ENCODE data around the gene BAZ2A.

The BAZ2A gene

DNA sequence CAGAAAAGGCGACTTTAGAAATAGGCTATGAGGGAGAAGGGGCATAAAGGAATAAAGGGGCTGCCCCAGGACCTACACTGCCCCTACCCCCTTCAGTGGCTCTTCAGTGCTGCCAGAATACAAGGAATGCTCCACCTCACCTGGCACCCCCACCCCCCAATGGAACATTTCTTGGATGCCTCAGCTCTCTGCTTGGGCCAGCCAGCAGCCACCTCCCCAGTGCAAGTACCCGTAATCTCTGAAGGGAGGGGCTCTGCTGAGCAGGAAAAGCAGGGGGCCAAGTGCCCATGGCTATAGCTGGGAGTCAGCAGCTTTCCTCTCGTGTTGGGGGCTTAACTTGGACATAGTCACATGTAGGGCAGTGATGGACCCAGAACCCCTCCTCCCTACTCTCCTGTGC, 33.3 kb downstream of the BAZ2A start:
- WGBS, 2 donors (ENCODE audit: extremely low coverage in 2 of 2, insufficient read length in 2 of 2, insufficient replicate concordance in 1 of 2) = no CpG with 5 or more reads among the region's 3 CpGs
- H3K4me3 ChIP-seq (ENCODE audit: low read length in 2 of 2) = no peak overlapping the region
- H2BK120ac ChIP-seq (ENCODE audit: low read depth, low read length) = no peak overlapping the region
- no peak overlapping the region for H3K14ac ChIP-seq (ENCODE audit: low read length)
- no peak overlapping the region for H3K4ac ChIP-seq (ENCODE audit: low read length)
- peaks cover 48 to 72% of the 10 kb centered on the region in 2 donors for H3K36me3 ChIP-seq (replicated peaks in 1 of 2; ENCODE audit: control insufficient read depth in 2 of 2, insufficient read depth in 2 of 2, low read length in 2 of 2)
- no peak overlapping the region for H2BK5ac ChIP-seq (ENCODE audit: low read length)
- H3K27ac ChIP-seq (replicated peaks; ENCODE audit: low read length) = no peak overlapping the region
- H3K4me2 ChIP-seq (ENCODE audit: insufficient read depth, low read length, poor library complexity, severe bottlenecking) = no peak overlapping the region
- H2AFZ ChIP-seq (ENCODE audit: low read length) = no peak overlapping the region
- H3K9ac ChIP-seq (ENCODE audit: low read depth, low read length, poor library complexity) = no peak overlapping the region
- no peak overlapping the region for H2AK5ac ChIP-seq (ENCODE audit: low read depth, low read length)
- H3K27me3 ChIP-seq (ENCODE audit: control insufficient read depth in 3 of 3, insufficient read depth in 3 of 3, low read depth in 1 of 3, low read length in 3 of 3) = no peaks in the 10 kb centered on the region
- H4K8ac ChIP-seq (ENCODE audit: low read depth, low read length) = no peak overlapping the region
- H3K9me3 ChIP-seq (replicated peaks in 1 of 2; ENCODE audit: control insufficient read depth in 2 of 2, insufficient read depth in 1 of 2, low read depth in 1 of 2, low read length in 2 of 2) = no peaks in the 10 kb centered on the region
- no peak overlapping the region for H4K91ac ChIP-seq (ENCODE audit: low read depth, low read length, poor library complexity)
- H3K23ac ChIP-seq (ENCODE audit: low read depth, low read length, poor library complexity) = peak overlapping the region; percentile 18
- peaks cover 0 to 2% of the 10 kb centered on the region in 2 donors for H3K4me1 ChIP-seq (ENCODE audit: control insufficient read depth in 2 of 2, insufficient read depth in 1 of 2, low read depth in 1 of 2, low read length in 2 of 2)
- no peak overlapping the region for H2BK12ac ChIP-seq (ENCODE audit: low read length)
- DNase-seq (ENCODE audit: low spot score) = no peak
- peaks cover 2% of the 10 kb centered on the region for H3K79me1 ChIP-seq (ENCODE audit: low read depth, low read length)
- H2BK15ac ChIP-seq (ENCODE audit: low read length) = no peak overlapping the region
- H3K18ac ChIP-seq (ENCODE audit: low read length) = no peak overlapping the region

GRCh38 chr12:56593909-56594621, 36.1 kb downstream of the BAZ2A start:
- no peak overlapping the region for H3K9ac ChIP-seq (ENCODE audit: low read depth, low read length, poor library complexity)
- H2BK120ac ChIP-seq (ENCODE audit: low read depth, low read length) = no peak overlapping the region
- H2BK5ac ChIP-seq (ENCODE audit: low read length) = no peak overlapping the region
- no peak overlapping the region for H2BK15ac ChIP-seq (ENCODE audit: low read length)
- H3K4me1 ChIP-seq (ENCODE audit: control insufficient read depth in 2 of 2, insufficient read depth in 1 of 2, low read depth in 1 of 2, low read length in 2 of 2) = peaks cover 2 to 7% of the 10 kb centered on the region in 2 donors
- H3K27me3 ChIP-seq (ENCODE audit: control insufficient read depth in 3 of 3, insufficient read depth in 3 of 3, low read depth in 1 of 3, low read length in 3 of 3) = no peaks in the 10 kb centered on the region
- no peak overlapping the region for H3K14ac ChIP-seq (ENCODE audit: low read length)
- peak; percentile 55 for DNase-seq (ENCODE audit: low spot score)
- no CpG with 5 or more reads among the region's 8 CpGs for WGBS, 2 donors (ENCODE audit: extremely low coverage in 2 of 2, insufficient read length in 2 of 2, insufficient replicate concordance in 1 of 2)
- H2AFZ ChIP-seq (ENCODE audit: low read length) = no peak overlapping the region
- no peak overlapping the region for H2AK5ac ChIP-seq (ENCODE audit: low read depth, low read length)
- H3K23ac ChIP-seq (ENCODE audit: low read depth, low read length, poor library complexity) = no peak overlapping the region
- H2BK12ac ChIP-seq (ENCODE audit: low read length) = no peak overlapping the region
- no peak overlapping the region for H3K18ac ChIP-seq (ENCODE audit: low read length)
- H3K4me3 ChIP-seq (ENCODE audit: low read length in 2 of 2) = no peak overlapping the region
- no peak overlapping the region for H4K91ac ChIP-seq (ENCODE audit: low read depth, low read length, poor library complexity)
- H3K27ac ChIP-seq (replicated peaks; ENCODE audit: low read length) = no peak overlapping the region
- no peak overlapping the region for H4K8ac ChIP-seq (ENCODE audit: low read depth, low read length)
- no peaks in the 10 kb centered on the region for H3K9me3 ChIP-seq (replicated peaks in 1 of 2; ENCODE audit: control insufficient read depth in 2 of 2, insufficient read depth in 1 of 2, low read depth in 1 of 2, low read length in 2 of 2)
- H3K36me3 ChIP-seq (replicated peaks in 1 of 2; ENCODE audit: control insufficient read depth in 2 of 2, insufficient read depth in 2 of 2, low read length in 2 of 2) = peaks cover 22 to 60% of the 10 kb centered on the region in 2 donors
- H3K4me2 ChIP-seq (ENCODE audit: insufficient read depth, low read length, poor library complexity, severe bottlenecking) = no peak overlapping the region
- H3K4ac ChIP-seq (ENCODE audit: low read length) = no peak overlapping the region
- H3K79me1 ChIP-seq (ENCODE audit: low read depth, low read length) = no peaks in the 10 kb centered on the region

- Histone ChIP-seq H3K79me1 (ENCODE audit: low read depth, low read length) (no peaks in the 10 kb centered on the region), H4K8ac (ENCODE audit: low read depth, low read length) (no peak overlapping the region), H4K91ac (ENCODE audit: low read depth, low read length, poor library complexity) (no peak overlapping the region), H3K27ac (replicated peaks; ENCODE audit: low read length) (peak overlapping the region; percentile 30), H2AFZ (ENCODE audit: low read length) (no peak overlapping the region), H2BK120ac (ENCODE audit: low read depth, low read length) (no peak overlapping the region), H2AK5ac (ENCODE audit: low read depth, low read length) (no peak overlapping the region), H3K4me2 (ENCODE audit: insufficient read depth, low read length, poor library complexity, severe bottlenecking) (no peak overlapping the region), H2BK5ac (ENCODE audit: low read length) (no peak overlapping the region), H2BK12ac (ENCODE audit: low read length) (no peak overlapping the region), H3K18ac (ENCODE audit: low read length) (no peak overlapping the region), H3K23ac (ENCODE audit: low read depth, low read length, poor library complexity) (no peak overlapping the region), H3K14ac (ENCODE audit: low read length) (no peak overlapping the region), H3K9me3 (replicated peaks in 1 of 2; ENCODE audit: control insufficient read depth in 2 of 2, insufficient read depth in 1 of 2, low read depth in 1 of 2, low read length in 2 of 2) (no peaks in the 10 kb centered on the region), H3K4ac (ENCODE audit: low read length) (no peak overlapping the region), H3K4me1 (ENCODE audit: control insufficient read depth in 2 of 2, insufficient read depth in 1 of 2, low read depth in 1 of 2, low read length in 2 of 2) (peaks cover 2 to 7% of the 10 kb centered on the region in 2 donors), H3K9ac (ENCODE audit: low read depth, low read length, poor library complexity) (no peak overlapping the region), H3K27me3 (ENCODE audit: control insufficient read depth in 3 of 3, insufficient read depth in 3 of 3, low read depth in 1 of 3, low read length in 3 of 3) (no peaks in the 10 kb centered on the region), H3K36me3 (replicated peaks in 1 of 2; ENCODE audit: control insufficient read depth in 2 of 2, insufficient read depth in 2 of 2, low read length in 2 of 2) (peaks cover 15 to 59% of the 10 kb centered on the region in 2 donors), H2BK15ac (ENCODE audit: low read length) (no peak overlapping the region), H3K4me3 (ENCODE audit: low read length in 2 of 2) (no peak overlapping the region)
- no peak for DNase-seq (ENCODE audit: low spot score)
Measured at GRCh38 chr12:56591961-56592360, 38.2 kb downstream of the BAZ2A start.

GRCh38 chr12:56591126-56591525, 39.0 kb downstream of the BAZ2A start:
- no peak overlapping the region for H3K9ac ChIP-seq (ENCODE audit: low read depth, low read length, poor library complexity)
- no peak overlapping the region for H2AK5ac ChIP-seq (ENCODE audit: low read depth, low read length)
- no CpG with 5 or more reads among the region's 5 CpGs for WGBS, 2 donors (ENCODE audit: extremely low coverage in 2 of 2, insufficient read length in 2 of 2, insufficient replicate concordance in 1 of 2)
- no peak overlapping the region for H2BK120ac ChIP-seq (ENCODE audit: low read depth, low read length)
- no peaks in the 10 kb centered on the region for H3K79me1 ChIP-seq (ENCODE audit: low read depth, low read length)
- no peak overlapping the region for H3K4me2 ChIP-seq (ENCODE audit: insufficient read depth, low read length, poor library complexity, severe bottlenecking)
- H3K14ac ChIP-seq (ENCODE audit: low read length) = no peak overlapping the region
- no peaks in the 10 kb centered on the region for H3K27me3 ChIP-seq (ENCODE audit: control insufficient read depth in 3 of 3, insufficient read depth in 3 of 3, low read depth in 1 of 3, low read length in 3 of 3)
- H3K4me1 ChIP-seq (ENCODE audit: control insufficient read depth in 2 of 2, insufficient read depth in 1 of 2, low read depth in 1 of 2, low read length in 2 of 2) = peaks cover 2 to 7% of the 10 kb centered on the region in 2 donors
- H2BK15ac ChIP-seq (ENCODE audit: low read length) = no peak overlapping the region
- H3K4ac ChIP-seq (ENCODE audit: low read length) = no peak overlapping the region
- H2BK5ac ChIP-seq (ENCODE audit: low read length) = no peak overlapping the region
- H2AFZ ChIP-seq (ENCODE audit: low read length) = no peak overlapping the region
- H3K4me3 ChIP-seq (ENCODE audit: low read length in 2 of 2) = no peak overlapping the region
- H3K36me3 ChIP-seq (replicated peaks in 1 of 2; ENCODE audit: control insufficient read depth in 2 of 2, insufficient read depth in 2 of 2, low read length in 2 of 2) = peaks cover 12 to 55% of the 10 kb centered on the region in 2 donors
- no peak overlapping the region for H4K91ac ChIP-seq (ENCODE audit: low read depth, low read length, poor library complexity)
- H4K8ac ChIP-seq (ENCODE audit: low read depth, low read length) = no peak overlapping the region
- H3K18ac ChIP-seq (ENCODE audit: low read length) = peak overlapping the region; percentile 29
- no peaks in the 10 kb centered on the region for H3K9me3 ChIP-seq (replicated peaks in 1 of 2; ENCODE audit: control insufficient read depth in 2 of 2, insufficient read depth in 1 of 2, low read depth in 1 of 2, low read length in 2 of 2)
- H3K23ac ChIP-seq (ENCODE audit: low read depth, low read length, poor library complexity) = no peak overlapping the region
- no peak overlapping the region for H2BK12ac ChIP-seq (ENCODE audit: low read length)
- DNase-seq (ENCODE audit: low spot score) = no peak
- H3K27ac ChIP-seq (replicated peaks; ENCODE audit: low read length) = no peak overlapping the region
